Activated CD8-positive, alpha-beta T cell treated with anti-CD3 and anti-CD28 coated beads for 36 hours (primary cell): Measurements from ENCODE around the gene MT1H. TPM values are rescaled to one million over a fixed set of nuclear protein-coding genes. Genes with fewer than 3 reads are reported as not detected.

Source experiments
- ATAC-seq: fragments of 200-7000 bp; cut with Tn5 transposase; one replicate; pipeline ENCODE4 v1.10.0; 2021; ENCODE audit warnings: mild to moderate bottlenecking, moderate library complexity
- CTCF ChIA-PET: fragments of 350-600 bp; sonication (Branson Sonifier 250); formaldehyde crosslinking; loops from one replicate; lab custom pipeline; 2021; ENCODE audit warnings: antibody characterized with exemption; lab: Charles Lee
- POLR2A ChIA-PET: fragments of 350-600 bp; sonication (Branson Sonifier 250); formaldehyde crosslinking; loops from one replicate; lab custom pipeline; 2021; ENCODE audit warnings: antibody characterized with exemption; lab: Charles Lee
- DNase-seq: peaks from one replicate; pipeline ENCODE4 v3.0.0-alpha.2; 2020
- H3K27ac Mint-ChIP-seq: one replicate; pipeline ENCODE4 v1.8.0; 2021; ENCODE audit warnings: mild to moderate bottlenecking, mixed read lengths
- H3K27me3 Mint-ChIP-seq: one replicate; pipeline ENCODE4 v1.8.0; 2021; ENCODE audit warnings: mixed read lengths
- H3K36me3 Mint-ChIP-seq: one replicate; pipeline ENCODE4 v1.8.0; 2021; ENCODE audit warnings: low read depth, mixed read lengths
- H3K4me1 Mint-ChIP-seq: one replicate; pipeline ENCODE4 v1.8.0; 2021; ENCODE audit warnings: low read depth, mixed read lengths
- H3K4me3 Mint-ChIP-seq: one replicate; pipeline ENCODE4 v1.8.0; 2021; ENCODE audit warnings: mild to moderate bottlenecking, moderate library complexity, mixed read lengths
- H3K9me3 Mint-ChIP-seq: one replicate; pipeline ENCODE4 v1.8.0; 2021; ENCODE audit warnings: mixed read lengths
- CTCF ChIP-seq: fragments of 200-600 bp; IDR thresholded peaks from one replicate; pipeline ENCODE4 v1.8.0; 2022; ENCODE audit warnings: antibody characterized with exemption, mild to moderate bottlenecking
- intact Hi-C: fragments of 100-400 bp; cut with micrococcal nuclease; formaldehyde crosslinking; loops from one replicate; pipeline ENCODE4 v1.10.0; 2022
- total RNA-seq, 2 experiments: library from RNA; stranded (reverse); gene quantifications; one replicate each; pipeline ENCODE4 v1.2.3, GENCODE V29; 2021

The MT1H gene
- total RNA-seq, 2 experiments from 2014 or later = 2.3 to 2.7 TPM

DNA sequence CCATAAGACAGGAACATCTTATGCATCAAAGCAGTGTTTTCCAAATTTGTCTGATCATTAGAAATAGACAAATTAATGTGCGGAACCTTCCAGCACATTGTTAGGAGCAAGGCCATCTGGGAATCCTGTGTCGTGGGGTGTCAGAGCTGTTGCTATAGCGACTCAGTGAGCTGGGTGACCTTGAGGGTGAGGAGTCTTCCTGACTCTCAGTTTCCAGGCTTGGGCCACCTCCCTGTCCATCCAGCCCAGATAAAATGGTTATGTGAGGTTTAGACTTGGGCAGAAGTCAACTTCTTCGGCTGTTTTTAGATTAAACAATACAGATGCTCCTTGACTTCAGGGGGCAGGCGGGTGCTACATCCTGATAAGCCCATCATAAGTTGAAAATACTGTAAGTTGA, 33.2 kb downstream of the MT1H start:
- H3K27ac Mint-ChIP-seq = no peak overlapping the region
- ChIA-PET POLR2A (interaction anchor here (1.3 kb wide), 1 partner anchor 26 kb away, joined by 3 read pairs; no protein-coding TSS in a partner anchor), CTCF (interaction anchor here (0.7 to 5.2 kb wide), 36 partner anchors 8 to 196 kb away, joined by 3 to 130 read pairs (median 8); partner anchors contain the start of genes BBS2, MT1H, MT1X and MT3)
- DNase-seq (no peak), ATAC-seq (no peak)
- intact Hi-C loops = loop anchor here (1.0 kb wide), 1 partner anchor 126 kb away; no protein-coding TSS in a partner anchor
- H3K27me3 Mint-ChIP-seq = no peaks in the 10 kb centered on the region
- peaks cover 26% of the 10 kb centered on the region for H3K4me1 Mint-ChIP-seq
- no peak for TF ChIP-seq CTCF
- H3K4me3 Mint-ChIP-seq = no peak overlapping the region
- H3K36me3 Mint-ChIP-seq = no peaks in the 10 kb centered on the region
- no peaks in the 10 kb centered on the region for H3K9me3 Mint-ChIP-seq

GRCh38 chr16:56708525-56709442, 39.2 kb downstream of the MT1H start:
- peaks cover 56% of the 10 kb centered on the region for H3K4me1 Mint-ChIP-seq
- DNase-seq (peak; percentile 63), ATAC-seq (peak; percentile 82)
- ChIA-PET POLR2A (interaction anchor here (0.8 to 1.4 kb wide), 6 partner anchors 9 to 341 kb away, joined by 3 to 4 read pairs (median 3); partner anchors contain the start of gene MT3), CTCF (interaction anchor here (0.7 to 2.8 kb wide), 10 partner anchors 9 to 257 kb away, joined by 3 to 16 read pairs (median 4); partner anchors contain the start of genes NUDT21 and OGFOD1)
- H3K27me3 Mint-ChIP-seq = no peaks in the 10 kb centered on the region
- intact Hi-C loops = no loop called here
- no peaks in the 10 kb centered on the region for H3K9me3 Mint-ChIP-seq
- peak overlapping the region; percentile 77 for H3K4me3 Mint-ChIP-seq
- peak overlapping the region; percentile 96 for H3K27ac Mint-ChIP-seq
- H3K36me3 Mint-ChIP-seq = no peaks in the 10 kb centered on the region
- no peak for TF ChIP-seq CTCF

GRCh38 chr16:56709443-56710040, 39.9 kb downstream of the MT1H start:
- TF ChIP-seq CTCF = no peak
- intact Hi-C loops = no loop called here
- Mint-ChIP-seq H3K4me3 (peak overlapping the region; percentile 77), H3K9me3 (no peaks in the 10 kb centered on the region), H3K27ac (peak overlapping the region; percentile 96), H3K36me3 (no peaks in the 10 kb centered on the region), H3K4me1 (peaks cover 56% of the 10 kb centered on the region), H3K27me3 (no peaks in the 10 kb centered on the region)
- CTCF ChIA-PET = interaction anchor here (0.7 to 2.2 kb wide), 7 partner anchors 8 to 258 kb away, joined by 3 to 11 read pairs (median 4); partner anchors contain the start of genes NUDT21 and OGFOD1
- DNase-seq = peak; percentile 52
- ATAC-seq = peak; percentile 24
- POLR2A ChIA-PET = interaction anchor here (1.0 to 1.4 kb wide), 5 partner anchors 9 to 342 kb away, joined by 3 to 4 read pairs (median 3); partner anchors contain the start of gene MT3

GRCh38 chr16:56710181-56710737, 40.6 kb downstream of the MT1H start:
- no peaks in the 10 kb centered on the region for H3K36me3 Mint-ChIP-seq
- H3K4me3 Mint-ChIP-seq = peak overlapping the region; percentile 77
- TF ChIP-seq CTCF = no peak
- peak overlapping the region; percentile 96 for H3K27ac Mint-ChIP-seq
- H3K27me3 Mint-ChIP-seq = no peaks in the 10 kb centered on the region
- DNase-seq (peak; percentile 17), ATAC-seq (no peak)
- intact Hi-C loops = no loop called here
- POLR2A ChIA-PET = interaction anchor here (1.0 to 1.2 kb wide), 3 partner anchors 10 to 342 kb away, joined by 3 to 4 read pairs (median 3); no protein-coding TSS in a partner anchor
- H3K4me1 Mint-ChIP-seq = peaks cover 55% of the 10 kb centered on the region
- CTCF ChIA-PET = interaction anchor here (1.3 to 2.2 kb wide), 2 partner anchors 8 to 19 kb away, joined by 3 to 10 read pairs; partner anchors contain the start of gene NUP93
- no peaks in the 10 kb centered on the region for H3K9me3 Mint-ChIP-seq
